GM19035 (cell line): ENCODE data around the gene LIX1L.

Source experiments
- ATAC-seq: cut with Tn5 transposase; IDR thresholded peaks from one replicate; pipeline ENCODE4 v1.9.1; 2021; ENCODE audit not compliant: unreplicated experiment

The LIX1L gene

DNA sequence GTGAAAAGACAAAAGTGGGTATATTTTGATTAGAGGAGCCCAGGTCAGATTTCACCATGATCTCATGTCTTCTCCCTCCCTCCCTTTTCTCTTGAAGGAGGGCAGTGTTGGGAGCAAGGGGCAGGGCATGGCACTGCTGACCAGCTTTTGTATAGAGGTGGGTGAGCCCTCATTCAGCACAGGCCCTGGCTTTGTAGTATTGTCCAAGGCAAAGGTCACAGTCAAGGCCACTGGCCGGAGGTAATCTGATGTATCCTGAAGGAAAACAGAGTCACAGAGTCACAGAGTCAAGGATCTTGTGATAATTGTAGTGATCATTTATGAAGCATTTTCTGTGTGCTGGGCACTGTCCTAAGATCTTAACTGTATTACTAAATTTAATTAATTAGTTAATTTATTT, 59.8 kb downstream of the LIX1L start:
- no peak for ATAC-seq

DNA sequence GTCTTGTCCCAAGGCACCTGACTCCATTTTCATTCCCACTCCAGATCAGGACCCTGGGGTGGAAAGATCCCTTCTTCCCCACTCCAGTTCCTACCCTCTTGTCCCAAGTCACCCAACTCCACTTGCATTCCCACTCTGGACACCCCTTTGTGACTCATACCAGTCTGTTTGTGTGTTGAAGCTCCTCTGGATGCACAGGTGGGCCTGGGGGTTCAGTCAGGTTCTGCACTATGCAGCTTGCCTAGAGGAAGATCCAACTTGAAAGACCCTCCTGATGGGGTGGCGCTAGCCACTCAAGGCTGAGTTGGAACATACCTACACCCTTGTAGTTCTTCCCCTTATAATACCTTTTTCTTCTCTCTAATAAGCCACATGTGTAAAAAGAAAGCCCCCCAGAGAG, 62.3 kb downstream of the LIX1L start:
- no peak for ATAC-seq

DNA sequence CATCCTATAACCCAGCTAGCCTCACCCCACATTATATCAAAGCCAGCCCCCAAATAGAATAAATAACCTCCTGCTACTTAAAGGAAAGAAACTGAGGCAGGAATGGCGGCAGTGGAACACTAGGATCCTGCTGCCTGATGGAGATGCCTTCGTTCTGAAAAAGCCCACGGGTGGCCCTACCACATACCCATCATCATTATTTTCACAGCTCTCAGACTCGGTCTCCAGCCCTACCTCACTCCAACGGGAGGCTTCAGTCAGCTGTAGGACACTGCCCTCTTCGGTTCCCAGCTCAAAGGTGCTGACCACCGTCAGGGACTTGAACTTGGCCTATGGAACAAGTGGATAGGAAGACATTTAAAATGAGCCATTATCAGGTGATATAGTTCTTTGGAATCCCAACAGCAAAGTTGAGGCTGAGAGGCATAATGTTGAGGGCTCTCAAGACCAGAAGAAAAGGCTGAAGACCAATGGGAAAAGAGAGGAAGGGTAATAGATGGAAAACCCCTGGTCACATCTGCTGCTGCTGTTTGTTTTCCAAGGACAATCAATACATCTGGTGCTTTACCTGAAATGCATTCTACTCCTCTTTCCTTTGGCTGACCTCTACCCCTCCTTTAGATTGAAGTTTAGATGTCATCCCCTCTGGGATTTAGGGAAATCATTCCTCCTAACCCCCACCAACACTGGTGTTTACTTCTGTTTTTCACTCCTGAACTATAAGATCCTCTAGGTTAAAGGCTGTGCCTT, 64.3 kb downstream of the LIX1L start:
- no peak for ATAC-seq

DNA sequence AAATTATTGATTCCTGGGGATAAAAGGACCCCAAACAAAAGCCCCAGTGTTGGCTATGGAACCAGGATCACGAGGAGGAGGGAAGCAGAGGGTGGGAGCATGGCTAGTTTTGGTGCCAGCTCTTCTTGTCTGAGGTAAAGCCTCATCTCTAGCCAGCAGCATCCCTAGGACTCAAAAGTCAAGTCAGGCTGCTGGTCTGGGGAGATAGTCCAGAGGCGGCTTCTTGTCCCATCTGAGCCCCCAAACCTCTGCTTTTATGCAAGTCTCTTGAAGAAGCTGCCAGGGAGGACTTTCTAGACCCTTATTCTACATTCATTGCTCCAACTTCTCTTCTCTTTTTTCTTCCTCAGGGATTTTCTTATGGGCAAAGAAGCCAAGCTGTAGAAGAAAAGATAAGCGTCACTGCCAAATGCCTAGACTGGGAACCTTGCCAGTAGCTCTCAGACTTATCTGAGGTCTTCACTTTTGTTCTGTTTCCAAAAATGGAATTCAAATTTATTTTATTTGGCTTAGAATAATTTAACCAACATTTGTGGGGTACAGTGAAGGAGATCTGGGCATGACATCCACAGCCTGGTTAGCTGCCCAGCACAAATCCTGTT, 65.2 kb downstream of the LIX1L start:
- no peak for ATAC-seq

DNA sequence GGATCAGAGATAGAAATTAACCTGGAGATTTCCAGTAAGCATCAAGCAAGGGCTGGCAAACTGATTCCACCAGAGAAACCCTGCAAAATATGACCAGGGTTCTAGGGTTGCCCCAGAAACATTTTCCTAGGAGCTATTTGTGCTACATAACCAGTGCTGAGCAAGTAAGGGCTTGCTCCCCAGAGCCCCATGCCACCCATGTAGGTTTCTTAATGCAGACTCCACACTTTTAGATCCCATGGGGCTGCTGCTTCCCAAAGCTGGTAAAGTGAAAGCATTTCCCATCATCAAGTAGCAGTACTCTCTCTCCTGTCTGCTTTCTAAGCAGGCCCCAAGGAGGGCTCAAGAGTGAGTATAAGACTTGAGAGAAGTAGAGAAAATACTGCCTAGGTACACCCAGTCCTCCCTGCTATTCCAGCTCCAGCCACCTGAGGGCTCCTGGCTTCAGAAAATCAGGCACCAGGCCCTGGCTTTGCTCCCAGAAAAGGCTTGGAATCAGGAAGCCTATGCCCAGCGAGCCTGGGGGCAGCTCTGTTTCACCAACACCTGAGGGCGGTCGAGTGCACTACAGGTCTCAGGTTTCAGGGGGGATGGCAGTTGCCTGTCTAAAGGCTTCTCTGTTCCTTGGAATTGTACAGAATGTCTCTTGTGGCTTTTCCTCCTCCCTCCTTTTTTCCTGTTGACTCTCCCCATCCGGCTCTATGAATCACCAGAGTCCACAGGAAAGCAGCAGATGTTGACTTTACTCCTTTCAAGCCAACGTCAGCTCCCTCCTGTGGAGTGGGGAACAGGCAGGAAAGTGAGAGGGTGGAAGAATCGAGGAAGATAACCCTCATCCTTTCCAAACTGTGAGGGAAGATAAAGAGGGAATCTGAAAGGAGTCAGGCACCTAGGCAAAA, 66.0 kb downstream of the LIX1L start:
- no peak for ATAC-seq

DNA sequence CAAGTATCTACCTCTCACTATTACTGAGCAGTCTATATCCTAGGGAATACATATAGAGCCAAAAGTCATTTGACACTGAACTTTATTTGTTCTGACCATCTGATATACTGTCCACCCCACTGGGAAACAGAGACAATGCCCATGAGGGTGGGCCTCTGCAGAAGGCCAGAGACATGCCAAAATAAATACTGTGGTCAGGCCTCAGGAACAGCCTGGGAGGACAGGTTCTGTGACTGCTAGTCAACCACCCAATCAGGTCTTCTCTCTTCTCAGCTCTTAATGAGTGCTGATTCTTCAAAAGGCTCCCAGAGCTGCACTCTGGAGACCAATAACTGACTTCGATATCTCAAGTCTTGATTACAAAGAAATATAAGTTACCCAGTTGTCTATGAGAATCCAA, 66.7 kb downstream of the LIX1L start:
- no peak for ATAC-seq

DNA sequence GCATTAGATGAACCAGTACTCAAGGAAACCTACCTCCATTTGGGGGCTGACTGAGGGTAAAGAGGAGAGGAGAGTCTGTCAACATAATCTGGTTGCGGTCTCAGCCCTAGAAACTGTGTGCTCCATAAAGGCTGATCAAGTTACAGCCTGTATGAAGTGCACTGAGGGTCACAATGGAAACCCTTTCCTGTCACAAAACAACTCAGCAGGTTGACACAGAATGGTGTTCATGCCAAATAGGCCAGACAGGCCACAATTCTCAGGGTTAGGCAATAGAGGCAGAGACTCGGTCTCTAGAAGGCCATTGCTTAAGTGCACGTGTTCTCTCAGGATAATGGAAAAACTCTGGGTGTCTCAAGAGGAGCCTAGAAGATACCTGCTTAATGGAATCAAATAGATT, 68.1 kb downstream of the LIX1L start:
- ATAC-seq, result no peak

DNA sequence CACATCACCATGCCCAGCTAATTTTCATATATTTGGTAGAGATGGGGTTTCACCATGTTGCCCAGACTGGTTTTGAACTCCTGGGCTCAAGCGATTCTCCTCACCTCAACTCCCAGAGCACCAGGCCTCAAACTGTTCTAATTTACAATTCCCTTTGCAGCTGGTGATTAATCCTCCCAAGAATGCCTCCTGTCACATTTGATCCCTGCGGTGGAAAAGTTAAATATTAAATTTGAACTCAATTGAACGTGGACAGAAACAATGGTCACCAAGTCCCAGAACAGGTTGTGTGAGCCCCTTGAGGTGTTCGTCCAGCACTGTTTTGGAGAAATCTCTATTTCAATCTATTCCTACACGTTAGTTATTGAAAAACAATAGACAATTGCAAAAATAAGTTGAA, 70.2 kb downstream of the LIX1L start:
- ATAC-seq, result no peak

DNA sequence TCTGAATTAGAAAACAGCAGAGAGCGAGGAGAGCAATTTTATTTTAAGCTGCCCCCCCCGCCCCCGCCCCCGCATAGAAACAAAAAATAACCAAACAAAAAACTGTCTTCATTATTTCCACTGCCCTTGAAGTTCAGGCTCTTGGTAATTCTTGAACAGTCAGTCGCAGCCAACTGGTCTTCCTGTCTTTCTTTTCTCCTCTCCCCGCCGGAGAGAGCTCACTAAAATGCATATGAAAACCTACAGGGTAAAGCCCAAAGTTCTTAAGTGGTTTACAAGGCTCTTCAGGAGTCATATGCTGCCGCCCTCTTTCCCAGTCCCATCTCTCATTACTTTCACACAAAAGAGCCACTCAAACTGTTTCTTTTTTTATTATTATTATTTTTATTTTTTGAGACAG, 71.0 kb downstream of the LIX1L start:
- no peak for ATAC-seq

DNA sequence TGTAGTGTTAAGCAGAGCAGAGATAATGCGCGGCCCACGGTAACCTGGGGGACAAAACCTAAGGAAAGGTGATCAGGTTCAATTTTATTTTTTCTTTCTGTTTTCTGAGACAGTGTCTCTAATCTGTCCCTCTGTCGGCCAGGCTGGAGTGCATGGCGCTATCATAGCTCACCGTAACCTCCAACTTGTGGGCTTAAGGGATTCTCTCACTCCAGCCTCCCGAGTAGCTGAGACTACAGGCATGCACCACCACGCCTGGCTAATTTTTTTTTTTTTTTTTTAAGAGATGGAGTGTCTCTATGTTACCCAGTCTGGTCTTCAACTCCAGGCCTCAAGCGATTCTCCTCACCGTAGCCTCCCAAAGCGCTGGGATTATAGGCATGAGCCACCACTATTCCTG, 71.4 kb downstream of the LIX1L start:
- ATAC-seq, result no peak

DNA sequence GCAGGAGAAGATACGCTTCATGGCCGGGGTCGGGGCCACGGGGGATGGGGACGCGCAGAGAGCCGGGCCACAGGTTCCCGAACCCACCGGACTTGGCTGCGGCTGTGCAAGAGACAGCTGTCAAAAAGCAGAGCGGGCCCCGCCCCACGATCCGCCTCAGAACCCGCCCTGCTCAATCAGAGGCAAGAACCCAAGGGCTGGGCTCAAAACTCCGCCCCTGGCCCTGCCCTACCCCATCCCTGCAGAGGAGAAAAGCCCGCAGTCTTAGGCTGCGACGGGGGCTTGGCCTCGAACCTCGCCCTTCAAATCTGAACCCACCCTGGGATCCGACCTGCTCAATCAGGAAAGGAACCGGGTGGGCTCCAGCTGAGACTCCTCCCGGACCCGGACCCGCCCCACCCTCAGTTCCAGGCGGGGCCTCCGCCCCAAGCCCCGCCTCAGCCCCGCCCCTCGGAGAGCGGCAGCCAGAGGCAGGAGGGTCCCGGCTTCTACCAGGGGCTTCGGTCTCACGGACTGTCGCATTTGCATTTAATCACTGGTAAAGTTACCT, 72.0 kb downstream of the LIX1L start, which contains the start of gene ANKRD35:
Gene ANKRD35 (minus strand): TSS at position 129 of the 550 bp plus-strand sequence. CDS start 108 bp downstream, at position 21.
- ATAC-seq, result peak; percentile 99

DNA sequence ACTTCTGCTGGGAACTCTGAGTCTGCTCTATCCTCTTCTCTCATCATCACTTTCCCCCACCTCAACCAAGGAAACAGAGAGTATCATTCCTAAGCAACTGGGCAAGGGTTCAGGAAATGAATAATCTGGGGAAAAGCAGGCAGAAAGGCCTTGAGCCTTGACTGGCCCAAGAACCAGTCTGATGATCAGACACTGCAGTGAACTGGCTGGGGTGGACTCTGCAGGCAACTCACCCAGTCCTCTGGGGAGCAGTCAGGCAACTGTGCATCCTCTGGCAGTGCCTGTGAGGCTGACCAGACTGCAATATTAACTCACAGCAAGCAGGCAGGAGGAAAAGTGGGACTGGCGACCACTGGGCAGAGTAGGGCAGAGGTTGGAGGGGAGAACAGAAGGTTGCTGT, 73.1 kb downstream of the LIX1L start:
- no peak for ATAC-seq
